GM13977 (cell line): ENCODE measurements around the gene ACP7.
"Not testable (repeated sequence)": the region's sequence is repeated elsewhere in the genome, so short reads cannot be mapped to it uniquely, and the experiment has no call there.

ENCODE experiments used
- DNase-seq: peaks from one replicate; pipeline ENCODE4 v3.0.0; 2012; ENCODE audit warnings: low spot score
- in situ Hi-C: fragments of 300-500 bp; cut with MboI; formaldehyde crosslinking; loops from one replicate; pipeline ENCODE4 v1.12.0; 2022; ENCODE audit warnings: low sequenced_read_pairs, low pct_unique_long_range_greater_than_20kb, mixed read lengths, inconsistent platforms; ENCODE audit not compliant: unreplicated experiment
- TF ChIP-seq, protein P1 (sequence below): IDR thresholded peaks from 2 replicates; pipeline ENCODE4 v1.5.1; 2012; ENCODE audit warnings: mild to moderate bottlenecking, control low read depth; ENCODE audit not compliant: insufficient read depth; ENCODE audit errors: extremely low read depth, missing control alignments

Gene ACP7

GRCh38 chr19:39090881-39091280 lies 6.7 kb downstream of the ACP7 start:
- no peak for DNase-seq
- in situ Hi-C loops: no loop called here
- TF ChIP-seq, protein P1, sequence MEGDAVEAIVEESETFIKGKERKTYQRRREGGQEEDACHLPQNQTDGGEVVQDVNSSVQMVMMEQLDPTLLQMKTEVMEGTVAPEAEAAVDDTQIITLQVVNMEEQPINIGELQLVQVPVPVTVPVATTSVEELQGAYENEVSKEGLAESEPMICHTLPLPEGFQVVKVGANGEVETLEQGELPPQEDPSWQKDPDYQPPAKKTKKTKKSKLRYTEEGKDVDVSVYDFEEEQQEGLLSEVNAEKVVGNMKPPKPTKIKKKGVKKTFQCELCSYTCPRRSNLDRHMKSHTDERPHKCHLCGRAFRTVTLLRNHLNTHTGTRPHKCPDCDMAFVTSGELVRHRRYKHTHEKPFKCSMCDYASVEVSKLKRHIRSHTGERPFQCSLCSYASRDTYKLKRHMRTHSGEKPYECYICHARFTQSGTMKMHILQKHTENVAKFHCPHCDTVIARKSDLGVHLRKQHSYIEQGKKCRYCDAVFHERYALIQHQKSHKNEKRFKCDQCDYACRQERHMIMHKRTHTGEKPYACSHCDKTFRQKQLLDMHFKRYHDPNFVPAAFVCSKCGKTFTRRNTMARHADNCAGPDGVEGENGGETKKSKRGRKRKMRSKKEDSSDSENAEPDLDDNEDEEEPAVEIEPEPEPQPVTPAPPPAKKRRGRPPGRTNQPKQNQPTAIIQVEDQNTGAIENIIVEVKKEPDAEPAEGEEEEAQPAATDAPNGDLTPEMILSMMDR: no peak

DNA sequence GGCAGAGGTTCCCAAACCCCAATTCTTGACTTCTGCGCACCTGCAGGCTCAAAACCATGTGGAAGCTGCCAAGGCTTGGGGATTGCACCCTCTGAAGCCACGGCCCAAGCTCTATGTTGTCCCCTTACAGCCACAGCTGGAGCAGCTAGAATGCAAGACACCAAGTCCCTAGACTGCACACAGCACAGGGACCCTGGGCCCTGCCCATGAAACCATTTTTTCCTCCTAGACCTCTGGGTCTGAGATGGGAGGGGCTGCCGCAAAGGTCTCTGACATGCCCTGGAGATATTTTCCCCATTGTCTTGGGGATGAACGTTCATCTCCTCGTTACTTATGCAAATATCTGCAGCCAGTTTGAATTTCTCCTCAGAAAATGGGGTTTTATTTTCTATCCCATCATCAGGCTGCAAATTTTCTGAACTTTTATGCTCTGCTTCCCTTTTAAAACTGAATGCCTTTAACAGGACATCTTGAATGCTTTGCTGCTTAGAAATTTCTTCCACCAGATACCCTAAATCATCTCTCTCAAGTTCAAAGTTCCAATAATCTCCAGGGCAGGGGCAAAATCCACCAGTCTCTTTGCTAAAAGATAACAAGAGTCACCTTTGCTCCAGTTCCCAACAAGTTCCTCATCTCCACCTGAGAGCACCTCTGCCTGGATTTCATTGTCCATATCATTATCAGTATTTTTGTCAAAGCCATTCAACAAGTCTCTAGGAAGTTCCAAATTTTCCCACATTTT lies 11.8 kb downstream of the ACP7 start:
- in situ Hi-C loops, DNase-seq: not testable (repeated sequence)

DNA sequence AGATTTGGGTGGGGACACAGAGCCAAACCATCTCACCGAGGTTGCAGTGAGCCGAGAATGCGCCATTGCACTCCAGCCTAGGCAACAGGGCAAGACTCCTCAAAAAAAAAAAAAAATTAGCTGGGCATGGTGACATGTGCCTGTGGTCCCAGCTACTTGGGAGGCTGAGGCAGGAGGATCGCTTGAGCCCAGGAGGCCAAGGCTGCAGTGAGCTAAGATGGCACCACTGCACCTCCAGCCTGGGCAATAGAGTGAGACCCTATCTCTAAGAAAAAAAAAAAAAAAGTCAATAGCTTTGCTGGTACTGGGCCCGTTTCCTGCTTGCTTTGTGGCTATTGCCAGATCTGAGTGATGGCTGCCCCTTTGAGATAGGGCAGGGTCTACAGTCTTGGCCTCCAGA lies 13.1 kb downstream of the ACP7 start:
- DNase-seq: no peak
- in situ Hi-C loops: no loop called here
- TF ChIP-seq, protein P1: no peak

GRCh38 chr19:39097721-39098120 lies 13.6 kb downstream of the ACP7 start:
- in situ Hi-C loops: no loop called here
- no peak for DNase-seq

GRCh38 chr19:39098365-39099269 lies 14.4 kb downstream of the ACP7 start:
- in situ Hi-C loops: no loop called here
- DNase-seq: no peak
- TF ChIP-seq, protein P1: no peak

More at GRCh38 chr19:39097721-39098120, 13.6 kb downstream of the ACP7 start:
- TF ChIP-seq, protein P1: no peak

DNA sequence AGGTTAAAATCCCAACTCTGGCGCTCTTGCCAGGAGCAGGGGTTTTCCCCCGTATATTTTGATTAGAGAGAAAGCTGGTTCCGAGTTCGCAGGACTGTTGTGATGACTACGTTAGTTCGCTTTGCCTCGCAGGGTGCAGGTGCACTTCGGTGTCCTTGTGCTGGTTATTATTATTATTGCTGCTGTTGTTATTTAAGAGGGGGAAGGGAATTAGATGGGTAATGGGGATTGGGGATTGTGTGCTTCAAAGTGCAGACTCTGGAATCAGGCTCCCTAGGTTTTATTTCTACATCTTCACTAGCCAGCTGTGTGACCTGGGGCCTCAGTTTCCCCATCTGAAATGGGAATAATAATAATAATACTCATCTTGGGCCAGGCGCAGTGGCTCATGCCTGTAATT lies 15.2 kb downstream of the ACP7 start:
- TF ChIP-seq, protein P1: no peak
- DNase-seq: no peak
- in situ Hi-C loops: no loop called here

- no peak for DNase-seq
- in situ Hi-C loops: loop anchor here (25.0 kb wide), 1 partner anchor 437 kb away; the partner anchor contains the start of genes EID2 and EID2B
- TF ChIP-seq, protein P1: no peak
These were observed 16.5 kb downstream of the ACP7 start for GRCh38 chr19:39100500-39101166.
